ENCODE data around the gene PHPT1. TPM values are rescaled to one million over a fixed set of nuclear protein-coding genes. Genes with fewer than 3 reads are reported as not detected.
"Not testable (repeated sequence)": the region's sequence is repeated elsewhere in the genome, so short reads cannot be mapped to it uniquely, and the experiment has no call there.

Gene PHPT1
- total RNA-seq, 1 donor = 105 TPM

DNA sequence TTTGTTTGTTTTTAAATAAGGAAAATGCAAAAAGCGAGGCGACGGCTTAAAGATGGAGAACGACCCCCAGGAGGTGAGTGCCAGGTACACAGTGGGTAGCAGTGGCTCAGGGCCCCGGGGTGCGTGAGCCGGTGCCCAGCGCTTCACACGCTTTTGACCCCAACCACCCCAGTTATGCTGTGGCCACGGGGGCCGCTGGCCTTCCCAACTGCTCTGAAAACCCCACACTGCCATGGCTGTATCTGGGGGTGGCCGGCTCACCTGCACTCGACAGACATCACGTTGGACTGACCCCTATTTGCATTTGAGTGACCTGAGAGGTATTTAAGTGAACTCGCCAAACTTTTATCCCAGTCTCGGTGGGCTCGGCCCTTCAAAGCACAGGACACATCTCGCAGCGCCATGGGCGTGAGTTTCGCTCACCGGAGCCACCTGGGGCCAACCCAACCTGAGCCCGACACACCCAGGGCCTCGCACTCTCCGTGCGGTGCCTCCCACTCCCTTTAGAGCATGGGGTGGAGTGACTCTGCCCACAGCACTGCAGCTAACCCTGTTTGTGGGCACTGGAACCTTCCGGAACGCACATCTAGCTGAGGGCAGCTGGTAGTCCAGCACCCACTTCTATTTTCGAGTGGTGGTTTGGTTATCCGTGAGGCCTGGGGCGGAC is 20.6 kb upstream of the PHPT1 start:
- TF ChIP-seq, protein P1, sequence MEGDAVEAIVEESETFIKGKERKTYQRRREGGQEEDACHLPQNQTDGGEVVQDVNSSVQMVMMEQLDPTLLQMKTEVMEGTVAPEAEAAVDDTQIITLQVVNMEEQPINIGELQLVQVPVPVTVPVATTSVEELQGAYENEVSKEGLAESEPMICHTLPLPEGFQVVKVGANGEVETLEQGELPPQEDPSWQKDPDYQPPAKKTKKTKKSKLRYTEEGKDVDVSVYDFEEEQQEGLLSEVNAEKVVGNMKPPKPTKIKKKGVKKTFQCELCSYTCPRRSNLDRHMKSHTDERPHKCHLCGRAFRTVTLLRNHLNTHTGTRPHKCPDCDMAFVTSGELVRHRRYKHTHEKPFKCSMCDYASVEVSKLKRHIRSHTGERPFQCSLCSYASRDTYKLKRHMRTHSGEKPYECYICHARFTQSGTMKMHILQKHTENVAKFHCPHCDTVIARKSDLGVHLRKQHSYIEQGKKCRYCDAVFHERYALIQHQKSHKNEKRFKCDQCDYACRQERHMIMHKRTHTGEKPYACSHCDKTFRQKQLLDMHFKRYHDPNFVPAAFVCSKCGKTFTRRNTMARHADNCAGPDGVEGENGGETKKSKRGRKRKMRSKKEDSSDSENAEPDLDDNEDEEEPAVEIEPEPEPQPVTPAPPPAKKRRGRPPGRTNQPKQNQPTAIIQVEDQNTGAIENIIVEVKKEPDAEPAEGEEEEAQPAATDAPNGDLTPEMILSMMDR (IDR thresholded peaks at IDR 0.05; ENCODE audit: insufficient read depth, low read depth, low read length) = no peak
- no peak overlapping the region for H3K4me3 ChIP-seq (ENCODE audit: low read depth, low read length)
- no peak for DNase-seq (ENCODE audit: low read depth)

DNA sequence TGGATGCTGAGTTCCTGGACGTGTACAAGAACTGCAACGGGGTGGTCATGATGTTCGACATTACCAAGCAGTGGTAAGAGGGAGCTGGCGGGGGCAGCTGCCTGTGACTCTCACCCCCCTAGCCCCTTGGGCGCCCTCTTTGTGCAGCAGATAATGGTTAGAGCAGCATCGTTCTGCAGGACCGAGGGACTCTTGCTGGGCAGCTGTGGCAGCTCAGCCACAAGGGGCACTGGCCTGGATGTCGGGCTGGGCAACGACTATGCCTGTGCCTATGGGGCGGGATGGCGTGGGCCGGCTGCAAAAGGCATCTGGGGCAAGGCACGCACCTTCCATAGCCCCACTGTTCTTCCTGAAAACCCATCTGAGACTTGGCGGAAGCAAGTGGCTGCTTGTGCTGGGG is 19.8 kb upstream of the PHPT1 start:
- no peak for DNase-seq (ENCODE audit: low read depth)
- TF ChIP-seq, protein P1 (IDR thresholded peaks at IDR 0.05; ENCODE audit: insufficient read depth, low read depth, low read length) = no peak
- H3K4me3 ChIP-seq (ENCODE audit: low read depth, low read length) = no peak overlapping the region

- no peak overlapping the region for H3K4me3 ChIP-seq (ENCODE audit: low read depth, low read length)
- TF ChIP-seq, protein P1 (IDR thresholded peaks at IDR 0.05; ENCODE audit: insufficient read depth, low read depth, low read length) = no peak
- no peak for DNase-seq (ENCODE audit: low read depth)
Measured at GRCh38 chr9:136829981-136830885, 19.0 kb upstream of the PHPT1 start.

GRCh38 chr9:136831002-136831719 is 18.0 kb upstream of the PHPT1 start:
- TF ChIP-seq, protein P1 (IDR thresholded peaks at IDR 0.05; ENCODE audit: insufficient read depth, low read depth, low read length) = no peak
- H3K4me3 ChIP-seq (ENCODE audit: low read depth, low read length) = no peak overlapping the region
- no peak for DNase-seq (ENCODE audit: low read depth)

- TF ChIP-seq, protein P1 (IDR thresholded peaks at IDR 0.05; ENCODE audit: insufficient read depth, low read depth, low read length) = no peak
- DNase-seq (ENCODE audit: low read depth) = no peak
- H3K4me3 ChIP-seq (ENCODE audit: low read depth, low read length) = no peak overlapping the region
Measured at GRCh38 chr9:136831720-136832104, 17.5 kb upstream of the PHPT1 start.

- no peak for DNase-seq (ENCODE audit: low read depth)
- no peak overlapping the region for H3K4me3 ChIP-seq (ENCODE audit: low read depth, low read length)
- TF ChIP-seq, protein P1 (IDR thresholded peaks at IDR 0.05; ENCODE audit: insufficient read depth, low read depth, low read length) = no peak
Measured at GRCh38 chr9:136832581-136832980, 16.6 kb upstream of the PHPT1 start.

- DNase-seq (ENCODE audit: low read depth); H3K4me3 ChIP-seq (ENCODE audit: low read depth, low read length): not testable (repeated sequence)
Measured at GRCh38 chr9:136833381-136834048, 15.7 kb upstream of the PHPT1 start.
